GF-D8 (cell line): Measurements from ENCODE around the gene CCL17.
"Not testable (repeated sequence)": the region's sequence is repeated elsewhere in the genome, so short reads cannot be mapped to it uniquely, and the experiment has no call there.

Experiments used
- DNase-seq: peaks from one replicate; lab custom pipeline; 2025; lab: John Stamatoyannopoulos, UW

CCL17 gene

DNA sequence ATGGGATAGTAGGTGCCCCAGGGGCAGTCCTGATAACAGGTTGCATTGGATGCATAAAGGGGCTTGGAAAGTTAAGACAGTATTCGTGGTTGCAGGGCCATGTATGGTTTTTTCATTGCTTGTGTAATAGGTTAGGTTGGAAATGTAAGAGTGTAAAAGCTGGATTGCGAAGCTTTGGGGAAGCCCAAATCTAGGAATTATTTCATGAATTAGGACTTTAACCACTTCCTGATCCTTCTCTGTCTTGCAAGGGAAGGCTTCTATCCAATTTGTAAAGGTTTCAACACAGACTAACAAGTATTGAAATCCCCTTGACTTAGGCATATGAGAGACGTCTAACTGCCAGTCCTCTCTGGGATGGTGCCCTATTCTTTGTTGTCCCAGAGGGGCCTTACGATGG lies 7.8 kb upstream of the CCL17 start:
- no peak for DNase-seq

DNA sequence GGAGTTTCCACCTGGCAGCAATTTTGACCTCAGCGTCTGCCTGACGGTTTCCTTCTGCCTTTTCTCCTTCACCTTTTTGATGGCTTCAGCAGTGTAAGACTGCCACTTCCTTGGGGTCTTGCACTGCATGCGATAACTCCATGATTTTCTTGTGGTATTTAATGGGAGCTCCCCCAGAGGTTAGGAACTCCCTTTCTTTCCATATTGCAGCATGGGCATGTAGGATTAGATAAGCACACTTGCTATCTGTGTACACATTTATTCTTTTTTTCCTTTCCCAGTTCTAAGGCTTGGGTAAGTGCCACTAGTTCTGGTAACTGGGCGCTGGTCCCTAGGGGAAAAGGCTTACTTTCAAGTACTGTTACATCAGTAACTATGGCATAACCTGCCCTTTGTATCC lies 7.1 kb upstream of the CCL17 start:
- not testable (repeated sequence) for DNase-seq

DNA sequence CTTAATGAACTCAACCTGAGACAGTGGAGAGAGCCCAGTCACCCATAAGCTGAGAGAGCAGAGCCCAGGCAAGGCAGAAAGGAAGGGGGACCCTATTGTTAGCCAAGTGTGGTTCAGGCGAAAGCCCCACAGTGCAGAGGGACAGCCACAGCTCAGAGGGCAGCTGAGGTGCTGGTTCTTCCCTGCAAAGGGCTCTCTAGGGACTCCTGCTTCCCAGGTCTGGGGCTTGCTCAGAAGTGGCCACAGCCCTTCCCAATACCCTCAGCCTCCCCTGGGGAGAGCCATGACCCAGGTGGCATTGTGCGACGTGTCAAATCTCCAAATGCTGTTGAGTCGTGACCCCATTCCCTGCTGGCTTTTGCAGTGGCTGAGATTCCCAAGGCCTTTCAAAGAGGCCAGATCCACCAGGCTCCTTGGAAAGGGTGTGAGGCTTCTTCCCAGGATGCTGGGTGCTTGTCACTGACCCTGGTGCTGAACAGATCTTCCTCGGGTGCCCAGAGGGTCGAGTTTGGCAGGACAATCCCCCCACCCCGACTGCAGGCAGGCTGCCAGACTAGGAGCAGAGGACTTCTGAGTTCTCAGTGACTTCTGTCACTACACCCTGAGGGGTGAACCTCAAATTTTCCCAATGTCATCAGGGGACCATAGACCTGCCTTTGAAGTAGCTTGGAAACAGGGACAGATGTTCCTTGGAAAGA lies 2.5 kb upstream of the CCL17 start:
- DNase-seq, result no peak

DNA sequence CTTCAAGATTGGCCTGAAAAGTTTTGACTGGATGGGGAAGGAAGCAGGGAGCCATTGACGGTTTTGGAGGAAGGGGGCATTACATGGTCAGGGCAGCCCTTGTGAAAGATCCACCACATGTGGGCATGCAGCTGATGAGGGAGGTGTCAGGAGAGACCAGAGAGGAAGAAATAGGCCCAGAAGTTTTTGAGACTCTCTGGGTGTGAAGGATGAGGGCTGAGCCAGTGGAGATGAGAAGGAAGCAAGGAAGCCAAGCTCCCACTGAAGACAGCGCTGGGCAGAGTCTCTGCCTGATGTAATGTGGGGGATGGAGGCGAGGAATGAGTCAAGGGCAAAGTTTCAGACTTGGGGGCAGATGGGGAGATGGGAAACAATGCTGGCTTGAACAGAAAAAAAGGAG lies 530 bp downstream of the CCL17 start:
- DNase-seq, result no peak

DNA sequence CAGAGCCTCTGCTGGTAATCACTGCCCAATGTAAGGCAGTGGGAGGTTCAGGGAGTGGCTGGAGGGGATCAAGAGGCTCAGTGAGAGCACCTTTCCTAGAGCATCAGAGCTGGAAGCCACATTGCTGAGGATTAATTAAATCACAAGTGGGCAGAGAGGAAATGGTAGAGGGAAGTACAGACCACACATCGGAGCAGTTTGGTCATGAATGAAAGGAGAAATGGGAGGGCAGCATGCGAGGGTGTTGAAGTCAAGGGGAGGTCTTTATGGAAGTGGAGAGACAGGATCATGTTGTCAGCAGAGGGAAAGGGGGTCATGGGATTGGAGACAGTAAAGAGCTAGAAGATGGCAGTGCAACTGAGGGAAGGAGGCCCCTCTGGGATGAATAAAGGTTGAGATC lies 2.3 kb downstream of the CCL17 start:
- DNase-seq, result no peak

DNA sequence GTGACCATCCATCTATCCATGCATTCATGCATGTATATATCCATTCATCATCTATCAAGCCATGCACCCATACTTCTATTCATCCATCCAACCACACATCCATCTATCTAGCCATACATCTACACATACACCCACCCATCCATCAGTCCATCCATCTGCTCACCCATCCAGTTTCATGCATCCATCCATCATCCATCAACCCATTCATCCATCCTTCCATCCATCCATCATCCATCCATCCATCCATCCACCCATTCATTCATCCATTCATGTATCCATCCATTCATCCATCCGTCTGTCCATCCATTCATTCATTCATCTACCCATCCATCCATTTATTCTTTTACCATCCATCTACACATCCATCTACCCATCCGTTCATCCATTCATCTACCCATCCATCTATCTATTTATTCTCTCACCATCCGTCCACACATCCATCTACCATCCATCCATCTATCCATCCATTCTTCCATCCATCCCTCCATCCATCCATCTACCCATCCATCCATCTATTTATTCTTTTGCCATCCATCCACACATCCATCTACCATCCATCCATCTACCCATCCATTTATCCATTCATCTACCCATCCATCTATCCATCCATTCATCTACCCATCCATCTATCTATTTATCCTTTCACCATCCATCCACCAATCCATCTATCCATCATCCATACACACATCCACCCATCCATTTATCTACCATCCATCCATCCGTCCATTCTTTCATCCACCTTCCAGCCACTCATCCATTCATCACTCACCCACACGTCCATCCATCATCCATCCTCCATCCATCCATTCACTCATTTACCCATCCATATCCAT lies 3.2 kb downstream of the CCL17 start:
- no peak for DNase-seq

DNA sequence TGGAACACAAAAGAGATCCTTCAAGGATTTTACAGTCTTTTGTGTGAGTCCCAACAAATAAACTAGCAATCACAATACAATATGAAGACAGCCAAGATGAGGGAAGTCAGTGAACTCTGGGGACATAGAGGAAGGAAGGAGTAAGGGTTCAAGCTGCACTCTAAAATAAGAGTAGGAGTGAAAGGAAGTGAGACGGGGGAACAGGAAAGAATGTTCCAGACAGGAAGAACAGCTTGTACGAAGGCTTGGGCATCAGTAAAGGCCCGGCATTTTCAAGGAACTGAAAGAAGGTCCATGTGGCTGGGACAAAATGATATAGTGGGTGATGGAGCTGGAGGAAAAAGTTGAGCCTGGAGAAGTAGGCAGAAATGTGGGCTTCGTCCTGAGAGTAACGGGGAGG lies 4.5 kb downstream of the CCL17 start:
- DNase-seq, result no peak

DNA sequence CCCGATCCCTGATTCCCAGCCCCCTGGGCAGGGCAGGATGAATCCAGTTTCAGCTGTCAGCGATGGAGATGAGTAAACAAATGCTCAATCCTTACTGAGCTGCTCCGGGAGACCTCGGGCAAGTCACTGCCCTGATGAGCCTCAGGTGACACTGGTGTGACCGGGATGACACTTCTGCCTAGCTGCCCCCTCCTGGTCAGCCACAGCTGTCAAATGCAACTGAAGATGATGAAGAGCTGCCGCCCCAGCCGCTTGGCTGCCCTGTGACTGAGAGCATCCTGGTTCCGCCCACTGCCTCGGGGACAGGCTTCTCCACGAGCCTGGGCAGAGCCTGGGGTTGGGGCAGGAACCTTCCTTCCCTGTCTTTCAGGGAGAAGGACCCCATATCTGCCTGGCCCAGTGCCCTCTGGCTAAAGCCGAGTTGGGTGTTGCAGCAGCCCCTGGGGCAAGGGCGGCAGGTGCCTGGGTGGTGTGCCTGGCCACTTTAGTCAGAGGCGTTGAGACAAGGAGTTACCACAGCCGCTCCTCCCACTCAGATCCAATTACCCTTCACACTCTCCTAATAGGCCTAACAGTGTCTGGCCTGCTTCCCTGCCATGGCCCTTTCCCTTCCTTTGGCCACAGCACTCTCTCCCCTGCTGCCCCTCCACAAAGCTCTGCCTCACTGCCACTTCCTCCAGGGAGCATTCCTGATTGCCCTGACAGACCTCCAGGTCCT lies 5.5 kb downstream of the CCL17 start:
- no peak for DNase-seq

DNA sequence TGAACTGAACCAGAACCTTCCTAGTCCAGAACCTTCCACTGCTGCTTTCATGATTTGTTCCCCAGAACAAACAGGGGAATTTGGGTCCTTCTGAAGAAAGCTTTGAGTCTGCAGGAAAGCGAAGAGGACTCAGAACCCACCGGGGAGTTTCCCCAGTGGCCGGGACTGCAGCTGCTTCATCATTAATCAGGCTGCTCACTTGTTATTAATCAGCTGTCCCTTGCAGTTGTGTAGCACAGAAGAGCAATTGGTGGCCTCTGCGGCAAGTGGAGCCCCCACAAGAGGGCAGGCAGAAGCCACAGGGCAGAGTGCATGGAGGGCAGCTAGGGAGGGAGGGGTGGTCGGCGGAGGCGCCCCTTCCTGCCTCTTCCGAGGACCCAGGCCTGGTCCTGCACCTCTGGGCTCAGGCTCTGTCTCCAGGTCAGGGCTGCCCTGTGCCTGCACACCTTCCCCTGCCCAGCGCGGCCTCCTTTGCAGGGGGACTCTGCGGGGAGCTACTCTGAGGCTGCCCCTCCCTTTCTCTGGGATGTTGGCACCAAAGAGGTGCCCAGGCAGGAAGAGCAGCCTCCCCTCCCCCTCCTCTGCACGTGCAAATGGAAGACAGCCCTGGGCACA lies 6.9 kb downstream of the CCL17 start:
- no peak for DNase-seq

DNA sequence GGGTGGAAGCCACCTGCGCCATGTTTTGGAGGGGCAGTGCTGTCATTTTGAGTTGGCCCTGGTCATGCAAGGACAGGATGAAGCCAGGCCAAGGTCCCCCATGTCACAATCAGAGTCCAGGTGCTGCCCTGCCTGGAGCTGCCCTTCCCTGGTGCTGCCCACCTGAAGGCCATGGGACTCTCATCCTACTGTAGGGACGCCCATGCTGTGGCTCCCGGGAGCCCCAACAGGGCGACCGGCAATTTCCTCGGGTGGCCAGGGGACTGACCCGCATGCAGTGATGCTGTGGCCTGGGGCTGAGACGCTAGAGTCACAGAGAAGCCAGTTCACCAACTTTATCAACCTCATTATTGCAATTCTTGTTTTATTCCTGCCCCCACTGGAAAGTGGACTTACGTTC lies 8.0 kb downstream of the CCL17 start:
- DNase-seq, result no peak

DNA sequence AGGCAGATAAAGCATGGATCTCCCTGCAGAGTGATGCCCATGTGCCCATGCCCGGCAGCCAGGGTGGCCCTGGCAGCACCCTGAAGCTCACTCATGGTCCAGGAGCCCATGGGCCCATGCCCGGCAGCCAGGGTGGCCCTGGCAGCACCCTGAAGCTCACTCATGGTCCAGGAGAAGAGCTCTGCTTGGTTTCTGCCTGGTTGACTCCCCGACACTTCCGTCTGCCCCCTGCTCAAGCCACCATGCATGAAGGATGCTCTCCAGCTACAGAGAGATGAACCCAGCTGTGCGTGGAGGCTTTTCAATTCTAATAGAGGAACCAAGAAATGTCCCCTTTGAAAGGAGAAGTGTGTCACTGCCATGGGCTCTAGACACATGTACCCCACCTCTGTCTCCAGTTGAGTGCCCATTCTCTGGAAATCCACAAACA lies 8.7 kb downstream of the CCL17 start:
- no peak for DNase-seq

DNA sequence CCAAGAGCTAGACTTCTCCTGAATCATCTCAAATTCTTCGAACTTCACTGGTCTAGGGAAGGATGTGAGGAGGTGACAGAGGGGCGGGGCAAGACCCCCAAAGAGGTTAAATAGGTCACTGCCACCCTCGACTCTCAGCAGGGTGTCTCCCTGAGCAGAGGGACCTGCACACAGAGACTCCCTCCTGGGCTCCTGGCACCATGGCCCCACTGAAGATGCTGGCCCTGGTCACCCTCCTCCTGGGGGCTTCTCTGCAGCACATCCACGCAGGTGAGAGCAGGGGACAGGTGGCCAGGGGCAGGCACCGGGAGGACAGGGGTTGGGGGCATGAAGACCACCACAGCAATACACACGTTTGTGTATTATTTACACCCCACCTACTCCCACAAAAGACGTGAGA lies 9.2 kb downstream of the CCL17 start:
- DNase-seq, result no peak

DNA sequence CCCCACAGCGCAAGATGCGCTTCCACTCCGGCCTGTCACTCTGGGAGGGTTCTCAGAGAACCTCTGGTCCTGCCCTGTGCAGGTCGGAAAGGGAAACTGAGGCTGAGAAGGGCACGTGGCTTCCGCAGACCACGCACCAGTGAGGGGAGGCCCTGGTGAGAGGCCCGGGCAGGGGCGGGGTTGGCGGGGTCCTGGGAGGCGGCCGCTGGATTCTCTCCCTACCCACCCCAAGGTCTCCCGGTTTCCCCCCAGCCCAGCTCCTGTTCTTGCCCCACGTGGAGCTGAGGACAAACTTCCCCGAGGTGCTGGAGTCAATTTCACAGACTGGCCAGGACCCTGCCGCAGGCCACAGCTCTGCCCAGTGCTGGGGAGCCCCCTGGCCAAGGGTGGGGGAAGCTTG lies 11.5 kb downstream of the CCL17 start:
- DNase-seq, result no peak

DNA sequence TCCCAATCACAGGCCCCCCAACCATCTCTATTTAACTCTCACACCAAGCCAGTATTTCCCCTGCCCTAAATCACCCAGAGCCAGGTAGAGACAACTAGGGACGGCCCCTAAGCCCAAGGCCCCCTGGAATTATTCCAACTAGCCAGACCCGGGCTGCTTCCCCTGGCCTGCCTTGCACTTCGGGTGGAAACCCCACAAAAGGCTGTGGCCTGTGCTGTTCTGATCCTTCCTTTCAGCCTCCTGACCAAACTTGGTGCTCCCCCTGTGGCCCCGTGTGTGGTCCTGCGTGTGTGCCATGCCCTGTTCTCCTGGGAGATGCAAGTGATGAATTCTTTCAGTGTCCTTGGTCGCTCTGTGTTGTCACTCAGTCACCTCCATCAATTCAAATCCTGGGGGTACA lies 14.9 kb downstream of the CCL17 start:
- DNase-seq, result no peak

DNA sequence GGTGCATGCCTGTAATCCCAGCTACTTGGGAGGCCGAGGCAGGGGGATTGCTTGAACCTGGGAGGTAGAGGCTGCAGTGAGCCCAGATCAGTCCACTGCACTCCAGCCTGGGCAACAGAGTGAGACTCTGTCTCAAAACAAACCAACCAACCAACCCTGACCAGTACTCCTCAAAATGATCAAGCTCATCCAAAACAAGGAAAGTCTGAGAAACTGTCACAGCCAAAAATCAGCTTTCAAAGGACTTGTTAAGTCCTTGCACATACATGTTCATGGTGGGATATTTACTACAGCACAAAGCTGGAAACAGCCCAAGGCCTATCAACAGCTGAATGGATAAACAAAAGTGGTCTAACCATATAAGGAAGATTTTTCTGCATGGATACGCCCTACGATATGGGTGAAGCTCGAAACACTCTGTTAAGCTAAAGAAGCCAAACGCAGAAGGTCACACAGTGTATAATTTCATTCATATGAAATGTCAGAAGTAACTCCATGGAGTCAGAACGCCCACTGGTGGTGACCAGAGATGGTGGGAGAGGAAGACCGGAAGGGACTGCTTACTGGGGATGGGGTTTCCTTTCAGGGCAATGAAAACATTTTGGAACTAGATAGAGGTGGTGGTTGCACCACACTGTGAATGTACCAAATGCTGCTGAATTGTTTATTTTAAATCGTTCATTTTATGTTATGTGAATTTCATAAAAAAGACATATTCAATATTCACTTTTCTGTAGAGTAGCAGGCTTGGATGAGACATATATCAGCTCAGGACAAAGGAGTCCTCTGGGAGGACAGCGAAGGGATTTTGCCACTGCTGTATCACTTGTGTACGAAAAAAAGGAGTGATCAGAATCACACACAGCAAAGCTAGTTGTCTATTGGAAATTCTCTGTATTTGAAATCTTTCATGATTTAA lies 17.7 kb downstream of the CCL17 start:
- no peak for DNase-seq

DNA sequence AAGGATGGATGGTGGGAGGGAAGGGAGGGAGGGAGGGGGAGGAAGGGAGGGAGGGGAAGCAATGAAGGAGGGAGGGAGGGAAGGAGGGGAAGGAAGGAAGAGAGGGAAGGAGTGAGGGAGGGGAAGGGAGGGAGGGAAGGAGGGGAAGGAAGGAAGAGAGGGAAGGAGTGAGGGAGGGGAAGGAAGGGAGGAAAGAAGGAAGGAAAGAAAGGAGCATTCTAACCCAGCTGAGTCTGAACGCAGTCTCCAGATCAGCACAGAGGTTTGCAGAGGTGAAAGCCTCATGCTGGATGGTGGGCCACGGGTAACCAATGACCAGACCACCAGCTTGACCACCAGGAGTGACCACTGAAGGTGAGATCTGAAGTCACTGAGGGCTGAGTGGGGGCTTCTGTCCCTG lies 18.6 kb downstream of the CCL17 start:
- no peak for DNase-seq

DNA sequence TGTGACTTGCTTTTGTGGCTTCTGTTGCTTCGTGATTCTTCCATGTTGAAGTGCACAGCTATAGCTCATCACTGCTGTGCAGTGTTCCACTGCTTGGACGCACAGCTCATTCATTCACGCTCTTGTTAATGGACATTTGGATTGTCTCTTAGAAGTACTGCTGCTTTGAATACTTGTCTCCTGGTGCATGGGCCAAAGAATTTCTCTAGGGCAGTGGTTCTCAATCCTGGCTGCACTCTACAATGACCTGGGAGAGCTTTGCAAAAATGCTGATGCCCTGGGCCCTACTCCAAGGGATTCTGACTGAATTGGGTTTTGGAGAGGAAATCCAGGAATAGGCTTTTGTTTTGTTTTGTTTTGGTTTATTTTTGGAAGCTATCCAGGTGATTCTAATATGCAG lies 20.0 kb downstream of the CCL17 start:
- DNase-seq, result no peak

DNA sequence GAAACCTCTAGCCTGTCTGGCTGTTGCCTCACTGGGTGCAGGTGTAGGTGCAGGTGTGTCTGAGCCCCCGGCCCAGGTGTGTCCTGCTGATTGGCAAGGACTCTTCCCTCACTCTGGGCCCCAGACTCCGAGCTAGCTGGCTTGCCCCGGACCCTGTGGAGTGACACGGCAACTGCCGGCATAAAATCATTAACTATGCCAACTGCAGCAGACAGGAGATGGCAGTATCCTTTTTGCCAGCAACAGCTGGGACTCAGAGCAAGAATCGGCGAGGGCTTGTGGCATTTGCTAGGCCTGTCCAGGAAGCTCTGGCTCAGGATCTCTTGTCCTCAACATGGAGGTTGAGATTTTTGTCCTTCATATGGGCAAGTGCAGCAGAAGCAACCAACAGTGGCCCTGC lies 21.8 kb downstream of the CCL17 start:
- no peak for DNase-seq

DNA sequence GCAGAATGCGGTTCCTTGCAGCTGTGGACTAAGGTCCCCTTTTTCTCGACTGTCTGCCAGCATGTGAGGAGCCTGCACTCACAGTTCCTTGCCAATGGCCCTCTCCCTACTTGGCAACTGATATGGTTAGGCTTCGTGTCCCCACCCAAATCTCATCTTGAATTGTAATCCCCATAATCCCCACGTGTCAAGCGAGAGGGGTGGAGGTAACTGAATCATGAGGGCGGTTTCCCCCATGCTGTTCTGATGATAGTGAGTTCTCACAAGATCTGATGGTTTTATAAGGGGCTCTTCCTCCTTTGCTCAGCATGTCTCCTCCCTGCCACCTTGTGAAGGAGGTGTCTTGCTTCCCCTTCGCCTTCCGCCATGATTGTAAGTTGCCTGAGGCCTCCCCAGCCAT lies 22.7 kb downstream of the CCL17 start:
- DNase-seq, result no peak

DNA sequence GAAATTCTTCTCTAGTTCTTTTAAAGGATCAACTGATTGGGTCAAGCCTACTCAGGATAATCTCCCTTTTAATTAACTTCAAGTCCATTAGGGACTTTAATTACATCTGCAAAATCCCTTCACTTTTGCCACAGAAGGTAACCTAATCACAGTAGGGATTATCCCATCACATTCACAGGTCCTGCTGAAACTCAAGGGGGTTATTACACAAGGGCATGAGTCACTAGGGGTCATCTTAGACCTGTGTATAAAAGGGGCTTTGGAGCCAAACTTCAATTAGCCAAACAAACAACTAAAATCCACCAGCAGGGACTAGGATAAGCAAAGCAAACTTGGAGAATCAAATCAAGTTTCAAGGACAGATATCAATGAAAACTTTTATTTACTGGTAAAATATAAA lies 23.3 kb downstream of the CCL17 start:
- DNase-seq, result no peak

DNA sequence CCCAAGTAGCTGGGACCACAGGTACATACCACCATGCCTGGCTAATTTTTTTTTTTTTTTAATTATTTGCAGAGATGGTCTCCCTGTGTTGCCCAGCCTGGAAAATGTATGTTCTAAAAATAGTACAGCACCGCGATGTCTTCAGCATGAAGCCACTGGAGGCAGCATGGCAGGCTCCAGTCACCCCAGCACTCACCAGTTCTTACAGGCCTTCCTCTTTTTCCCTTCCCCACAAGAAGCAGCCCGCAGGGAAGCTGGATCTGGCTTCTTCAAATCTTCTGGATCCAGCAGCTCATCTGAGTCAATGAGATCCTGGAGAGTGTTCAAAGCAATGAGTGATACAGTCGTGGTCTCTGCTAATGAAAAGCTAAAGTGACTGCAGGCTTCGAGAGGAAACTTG lies 26.4 kb downstream of the CCL17 start:
- DNase-seq, result no peak

DNA sequence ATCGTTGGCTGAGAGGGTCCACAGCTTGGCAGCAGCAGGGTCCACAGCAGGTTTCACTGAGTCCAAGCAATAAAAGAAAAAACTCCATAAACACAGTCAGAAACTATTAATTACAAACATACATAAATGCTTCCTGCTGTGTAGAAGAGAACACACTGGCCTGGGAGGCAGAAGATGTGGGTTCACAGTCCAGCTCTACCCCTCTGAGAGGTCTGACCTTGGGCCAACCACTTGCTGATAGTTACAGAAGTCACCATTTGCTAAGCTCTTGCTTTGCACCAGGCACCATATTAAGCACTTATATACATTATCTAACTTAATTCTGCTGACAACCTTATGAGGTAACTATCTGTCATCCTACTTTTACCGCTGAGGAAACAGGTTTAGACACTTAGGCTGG lies 27.9 kb downstream of the CCL17 start:
- DNase-seq, result no peak
